IPS-18a (cell line): ENCODE measurements around the gene DAZAP1.

Experiments used
- H3K27ac ChIP-seq: one replicate; pipeline ENCODE4 v1.5.1; 2013; ENCODE audit warnings: low read length
- H3K27me3 ChIP-seq: one replicate; pipeline ENCODE4 v1.6.1; 2013; ENCODE audit warnings: mild to moderate bottlenecking, low read length; ENCODE audit not compliant: control insufficient read depth, insufficient read depth
- H3K36me3 ChIP-seq: one replicate; pipeline ENCODE4 v1.6.1; 2013; ENCODE audit warnings: low read depth, low read length; ENCODE audit not compliant: control insufficient read depth
- H3K4me1 ChIP-seq: one replicate; pipeline ENCODE4 v1.6.1; 2013; ENCODE audit warnings: low read depth, low read length; ENCODE audit not compliant: control insufficient read depth
- H3K4me3 ChIP-seq: one replicate; pipeline ENCODE4 v1.5.1; 2013; ENCODE audit warnings: low read length
- H3K9ac ChIP-seq: one replicate; pipeline ENCODE4 v1.6.1; 2013; ENCODE audit warnings: mild to moderate bottlenecking, low read length, moderate library complexity
- H3K9me3 ChIP-seq: one replicate; pipeline ENCODE4 v1.6.1; 2013; ENCODE audit warnings: low read depth, low read length; ENCODE audit not compliant: control insufficient read depth

Gene DAZAP1

GRCh38 chr19:1409204-1410005, 2.0 kb downstream of the DAZAP1 start:
- no peaks in the 10 kb centered on the region for H3K36me3 ChIP-seq
- H3K4me1 ChIP-seq, result peaks cover 4% of the 10 kb centered on the region
- H3K27ac ChIP-seq, result no peak overlapping the region

GRCh38 chr19:1410136-1410786, 2.9 kb downstream of the DAZAP1 start:
- no peaks in the 10 kb centered on the region for H3K9me3 ChIP-seq
- H3K27me3 ChIP-seq, result no peaks in the 10 kb centered on the region
- H3K4me3 ChIP-seq, result no peak overlapping the region
- H3K4me1 ChIP-seq, result peaks cover 4% of the 10 kb centered on the region
- no peak overlapping the region for H3K9ac ChIP-seq
- no peak overlapping the region for H3K27ac ChIP-seq
- H3K36me3 ChIP-seq, result no peaks in the 10 kb centered on the region

More at GRCh38 chr19:1409204-1410005, 2.0 kb downstream of the DAZAP1 start:
- peak overlapping the region; percentile 84 for H3K9ac ChIP-seq
- H3K9me3 ChIP-seq, result no peaks in the 10 kb centered on the region
- H3K27me3 ChIP-seq, result no peaks in the 10 kb centered on the region
- peak overlapping the region; percentile 95 for H3K4me3 ChIP-seq

GRCh38 chr19:1410789-1411188, 3.4 kb downstream of the DAZAP1 start:
- Histone ChIP-seq H3K9ac (no peak overlapping the region), H3K4me3 (no peak overlapping the region), H3K27ac (no peak overlapping the region)

GRCh38 chr19:1411255-1412191, 4.1 kb downstream of the DAZAP1 start:
- Histone ChIP-seq H3K9ac (no peak overlapping the region), H3K9me3 (no peaks in the 10 kb centered on the region), H3K27me3 (no peaks in the 10 kb centered on the region), H3K4me1 (peaks cover 13% of the 10 kb centered on the region), H3K27ac (no peak overlapping the region), H3K36me3 (no peaks in the 10 kb centered on the region), H3K4me3 (no peak overlapping the region)

More at GRCh38 chr19:1410789-1411188, 3.4 kb downstream of the DAZAP1 start:
- Histone ChIP-seq H3K27me3 (no peaks in the 10 kb centered on the region), H3K9me3 (no peaks in the 10 kb centered on the region), H3K36me3 (no peaks in the 10 kb centered on the region), H3K4me1 (peaks cover 7% of the 10 kb centered on the region)

GRCh38 chr19:1412323-1412923, 5.0 kb downstream of the DAZAP1 start:
- Histone ChIP-seq H3K27ac (no peak overlapping the region), H3K4me3 (no peak overlapping the region), H3K4me1 (peaks cover 11% of the 10 kb centered on the region), H3K9me3 (no peaks in the 10 kb centered on the region), H3K27me3 (no peaks in the 10 kb centered on the region), H3K9ac (no peak overlapping the region), H3K36me3 (no peaks in the 10 kb centered on the region)

GRCh38 chr19:1412995-1413800, 5.8 kb downstream of the DAZAP1 start:
- Histone ChIP-seq H3K9me3 (no peaks in the 10 kb centered on the region), H3K4me1 (peaks cover 11% of the 10 kb centered on the region), H3K27me3 (no peaks in the 10 kb centered on the region), H3K9ac (no peak overlapping the region), H3K36me3 (peaks cover 4% of the 10 kb centered on the region), H3K4me3 (no peak overlapping the region), H3K27ac (no peak overlapping the region)

- H3K9ac ChIP-seq, result no peak overlapping the region
- H3K4me1 ChIP-seq, result peaks cover 11% of the 10 kb centered on the region
- H3K4me3 ChIP-seq, result peak overlapping the region; percentile 4
- no peak overlapping the region for H3K27ac ChIP-seq
- peaks cover 30% of the 10 kb centered on the region for H3K36me3 ChIP-seq
- H3K27me3 ChIP-seq, result no peaks in the 10 kb centered on the region
- H3K9me3 ChIP-seq, result no peaks in the 10 kb centered on the region
These were observed 8.8 kb downstream of the DAZAP1 start for GRCh38 chr19:1416014-1416841.

- Histone ChIP-seq H3K4me3 (no peak overlapping the region), H3K36me3 (peaks cover 38% of the 10 kb centered on the region), H3K9ac (no peak overlapping the region), H3K27ac (no peak overlapping the region), H3K27me3 (no peaks in the 10 kb centered on the region), H3K4me1 (peaks cover 11% of the 10 kb centered on the region), H3K9me3 (no peaks in the 10 kb centered on the region)
These were observed 9.8 kb downstream of the DAZAP1 start for GRCh38 chr19:1417145-1417544.

GRCh38 chr19:1417681-1418495, 10.5 kb downstream of the DAZAP1 start:
- Histone ChIP-seq H3K27me3 (no peaks in the 10 kb centered on the region), H3K9me3 (no peaks in the 10 kb centered on the region), H3K27ac (no peak overlapping the region), H3K4me1 (peaks cover 11% of the 10 kb centered on the region), H3K9ac (no peak overlapping the region), H3K36me3 (peaks cover 46% of the 10 kb centered on the region), H3K4me3 (no peak overlapping the region)
